SK-N-SH (cell line): ENCODE data around the gene KRT36.

Experiments
- ELF1 ChIP-seq: IDR thresholded peaks from 2 replicates; pipeline ENCODE4 v1.4.0; 2012
- EP300 ChIP-seq, 2 experiments: IDR thresholded peaks; 2 replicates each; pipeline versions ENCODE4 v1.4.0 to v1.6.1; 2012; ENCODE audit warnings: borderline replicate concordance in 1 of 2, low read depth in 1 of 2, low read length in 1 of 2
- EZH2phosphoT487 ChIP-seq: fragments of 200-600 bp; sonication (generic); IDR thresholded peaks from 2 replicates; pipeline ENCODE4 v1.6.1; 2017; ENCODE audit warnings: low read depth, mixed run types, mild to moderate bottlenecking, antibody characterized with exemption, moderate library complexity, borderline replicate concordance
- JUND ChIP-seq: IDR thresholded peaks from 2 replicates; pipeline ENCODE4 v1.4.0; 2012
- NFIC ChIP-seq: IDR thresholded peaks from 2 replicates; pipeline ENCODE4 v1.4.0; 2012; ENCODE audit warnings: borderline replicate concordance
- RAD21 ChIP-seq: IDR thresholded peaks from 2 replicates; pipeline ENCODE4 v1.6.1; 2012; ENCODE audit warnings: mild to moderate bottlenecking, low read length
- TCF12 ChIP-seq: IDR thresholded peaks from 2 replicates; pipeline ENCODE4 v1.4.0; 2012
- TEAD4 ChIP-seq: IDR thresholded peaks from 2 replicates; pipeline ENCODE4 v1.4.0; 2012; ENCODE audit warnings: mild to moderate bottlenecking, borderline replicate concordance; ENCODE audit not compliant: insufficient read depth
- USF2 ChIP-seq: fragments of 150-350 bp; IDR thresholded peaks from 2 replicates; pipeline ENCODE4 v1.6.1; 2017; ENCODE audit warnings: antibody characterized with exemption, low read length, low read depth, borderline replicate concordance
- TF ChIP-seq, protein P1 (sequence below): fragments of 200-600 bp; sonication (generic); IDR thresholded peaks from 2 replicates; pipeline ENCODE4 v1.6.1; 2017; ENCODE audit warnings: antibody characterized with exemption, mild to moderate bottlenecking, moderate library complexity
- TF ChIP-seq, protein P2 (sequence below): IDR thresholded peaks from 2 replicates; pipeline ENCODE4 v1.6.1; 2012; ENCODE audit warnings: mild to moderate bottlenecking, low read depth, low read length, moderate library complexity

GRCh38 chr17:41453066-41453465, 36.6 kb downstream of the KRT36 start:
- TF ChIP-seq, protein P1, sequence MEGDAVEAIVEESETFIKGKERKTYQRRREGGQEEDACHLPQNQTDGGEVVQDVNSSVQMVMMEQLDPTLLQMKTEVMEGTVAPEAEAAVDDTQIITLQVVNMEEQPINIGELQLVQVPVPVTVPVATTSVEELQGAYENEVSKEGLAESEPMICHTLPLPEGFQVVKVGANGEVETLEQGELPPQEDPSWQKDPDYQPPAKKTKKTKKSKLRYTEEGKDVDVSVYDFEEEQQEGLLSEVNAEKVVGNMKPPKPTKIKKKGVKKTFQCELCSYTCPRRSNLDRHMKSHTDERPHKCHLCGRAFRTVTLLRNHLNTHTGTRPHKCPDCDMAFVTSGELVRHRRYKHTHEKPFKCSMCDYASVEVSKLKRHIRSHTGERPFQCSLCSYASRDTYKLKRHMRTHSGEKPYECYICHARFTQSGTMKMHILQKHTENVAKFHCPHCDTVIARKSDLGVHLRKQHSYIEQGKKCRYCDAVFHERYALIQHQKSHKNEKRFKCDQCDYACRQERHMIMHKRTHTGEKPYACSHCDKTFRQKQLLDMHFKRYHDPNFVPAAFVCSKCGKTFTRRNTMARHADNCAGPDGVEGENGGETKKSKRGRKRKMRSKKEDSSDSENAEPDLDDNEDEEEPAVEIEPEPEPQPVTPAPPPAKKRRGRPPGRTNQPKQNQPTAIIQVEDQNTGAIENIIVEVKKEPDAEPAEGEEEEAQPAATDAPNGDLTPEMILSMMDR: no peak
- TF ChIP-seq EP300 (IDR thresholded peaks at IDR 0.05; ENCODE audit: borderline replicate concordance in 1 of 2, low read depth in 1 of 2, low read length in 1 of 2) (no peak), ELF1 (no peak), RAD21 (no peak), NFIC (no peak), USF2 (no peak), TCF12 (no peak), JUND (no peak), TEAD4 (no peak), EZH2phosphoT487 (no peak)
- TF ChIP-seq, protein P2, sequence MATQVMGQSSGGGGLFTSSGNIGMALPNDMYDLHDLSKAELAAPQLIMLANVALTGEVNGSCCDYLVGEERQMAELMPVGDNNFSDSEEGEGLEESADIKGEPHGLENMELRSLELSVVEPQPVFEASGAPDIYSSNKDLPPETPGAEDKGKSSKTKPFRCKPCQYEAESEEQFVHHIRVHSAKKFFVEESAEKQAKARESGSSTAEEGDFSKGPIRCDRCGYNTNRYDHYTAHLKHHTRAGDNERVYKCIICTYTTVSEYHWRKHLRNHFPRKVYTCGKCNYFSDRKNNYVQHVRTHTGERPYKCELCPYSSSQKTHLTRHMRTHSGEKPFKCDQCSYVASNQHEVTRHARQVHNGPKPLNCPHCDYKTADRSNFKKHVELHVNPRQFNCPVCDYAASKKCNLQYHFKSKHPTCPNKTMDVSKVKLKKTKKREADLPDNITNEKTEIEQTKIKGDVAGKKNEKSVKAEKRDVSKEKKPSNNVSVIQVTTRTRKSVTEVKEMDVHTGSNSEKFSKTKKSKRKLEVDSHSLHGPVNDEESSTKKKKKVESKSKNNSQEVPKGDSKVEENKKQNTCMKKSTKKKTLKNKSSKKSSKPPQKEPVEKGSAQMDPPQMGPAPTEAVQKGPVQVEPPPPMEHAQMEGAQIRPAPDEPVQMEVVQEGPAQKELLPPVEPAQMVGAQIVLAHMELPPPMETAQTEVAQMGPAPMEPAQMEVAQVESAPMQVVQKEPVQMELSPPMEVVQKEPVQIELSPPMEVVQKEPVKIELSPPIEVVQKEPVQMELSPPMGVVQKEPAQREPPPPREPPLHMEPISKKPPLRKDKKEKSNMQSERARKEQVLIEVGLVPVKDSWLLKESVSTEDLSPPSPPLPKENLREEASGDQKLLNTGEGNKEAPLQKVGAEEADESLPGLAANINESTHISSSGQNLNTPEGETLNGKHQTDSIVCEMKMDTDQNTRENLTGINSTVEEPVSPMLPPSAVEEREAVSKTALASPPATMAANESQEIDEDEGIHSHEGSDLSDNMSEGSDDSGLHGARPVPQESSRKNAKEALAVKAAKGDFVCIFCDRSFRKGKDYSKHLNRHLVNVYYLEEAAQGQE: no peak
